Measurements from ENCODE around the gene CD247.

DNA sequence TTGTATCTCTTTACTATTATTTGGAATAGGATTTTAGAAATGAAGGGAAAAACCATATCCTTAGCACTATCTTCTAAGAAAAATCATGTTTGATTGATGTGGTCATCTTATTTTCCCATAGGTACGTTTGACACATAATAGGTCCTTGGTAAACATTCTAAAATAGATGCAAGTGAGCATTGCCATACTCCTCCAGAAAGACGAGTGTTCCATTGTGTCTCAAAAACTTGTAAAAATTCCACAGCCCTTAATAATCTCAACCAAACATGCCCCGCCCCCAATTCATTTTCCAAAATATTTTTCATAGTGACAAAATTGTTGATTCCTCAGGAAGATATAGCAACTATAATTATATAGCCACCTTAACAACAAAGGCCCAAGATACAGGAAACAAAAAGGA lies 113.4 kb downstream of the CD247 start:
- TF ChIP-seq, protein P1, sequence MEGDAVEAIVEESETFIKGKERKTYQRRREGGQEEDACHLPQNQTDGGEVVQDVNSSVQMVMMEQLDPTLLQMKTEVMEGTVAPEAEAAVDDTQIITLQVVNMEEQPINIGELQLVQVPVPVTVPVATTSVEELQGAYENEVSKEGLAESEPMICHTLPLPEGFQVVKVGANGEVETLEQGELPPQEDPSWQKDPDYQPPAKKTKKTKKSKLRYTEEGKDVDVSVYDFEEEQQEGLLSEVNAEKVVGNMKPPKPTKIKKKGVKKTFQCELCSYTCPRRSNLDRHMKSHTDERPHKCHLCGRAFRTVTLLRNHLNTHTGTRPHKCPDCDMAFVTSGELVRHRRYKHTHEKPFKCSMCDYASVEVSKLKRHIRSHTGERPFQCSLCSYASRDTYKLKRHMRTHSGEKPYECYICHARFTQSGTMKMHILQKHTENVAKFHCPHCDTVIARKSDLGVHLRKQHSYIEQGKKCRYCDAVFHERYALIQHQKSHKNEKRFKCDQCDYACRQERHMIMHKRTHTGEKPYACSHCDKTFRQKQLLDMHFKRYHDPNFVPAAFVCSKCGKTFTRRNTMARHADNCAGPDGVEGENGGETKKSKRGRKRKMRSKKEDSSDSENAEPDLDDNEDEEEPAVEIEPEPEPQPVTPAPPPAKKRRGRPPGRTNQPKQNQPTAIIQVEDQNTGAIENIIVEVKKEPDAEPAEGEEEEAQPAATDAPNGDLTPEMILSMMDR (IDR thresholded peaks at IDR 0.05; ENCODE audit: low read depth, low read length), result no peak
- no peak for TF ChIP-seq POLR2A (IDR thresholded peaks at IDR 0.05; ENCODE audit: extremely low read depth, insufficient read length)

Data from NB4 (cell line).